NT2/D1 (cell line): ENCODE measurements around the gene CCL2.

ENCODE experiments used
- DNase-seq: peaks from one replicate; pipeline ENCODE4 v3.0.0-alpha.2; 2011; ENCODE audit warnings: low read depth, low spot score
- H3K27me3 ChIP-seq: 2 replicates; pipeline ENCODE4 v1.6.0; 2011; ENCODE audit warnings: mild to moderate bottlenecking; ENCODE audit not compliant: insufficient read length, insufficient read depth
- H3K36me3 ChIP-seq: 2 replicates; pipeline ENCODE4 v1.6.1; 2011; ENCODE audit warnings: mild to moderate bottlenecking, low read length, mixed read lengths; ENCODE audit not compliant: insufficient read depth, insufficient read length
- H3K4me1 ChIP-seq: 2 replicates; pipeline ENCODE4 v1.5.1; 2011; ENCODE audit not compliant: insufficient read depth, insufficient read length
- H3K4me3 ChIP-seq: 2 replicates; pipeline ENCODE4 v1.5.1; 2011; ENCODE audit warnings: low read depth; ENCODE audit not compliant: insufficient read length
- H3K9ac ChIP-seq: 2 replicates; pipeline ENCODE4 v1.6.0; 2011; ENCODE audit warnings: low read depth; ENCODE audit not compliant: insufficient read length
- H3K9me3 ChIP-seq: 2 replicates; pipeline ENCODE4 v1.5.1; 2011; ENCODE audit warnings: mild to moderate bottlenecking, low read length; ENCODE audit not compliant: insufficient read depth
- SUZ12 ChIP-seq: IDR thresholded peaks from 2 replicates; pipeline ENCODE4 v1.6.1; 2011; ENCODE audit not compliant: insufficient read length, insufficient read depth; ENCODE audit errors: extremely low read depth
- YY1 ChIP-seq: IDR thresholded peaks from 2 replicates; pipeline ENCODE4 v1.6.1; 2011; ENCODE audit not compliant: insufficient read length, insufficient read depth
- ZNF274 ChIP-seq: IDR thresholded peaks from 2 replicates; pipeline ENCODE4 v1.6.1; 2011; ENCODE audit warnings: mild to moderate bottlenecking, low read depth, low read length

Gene CCL2

DNA sequence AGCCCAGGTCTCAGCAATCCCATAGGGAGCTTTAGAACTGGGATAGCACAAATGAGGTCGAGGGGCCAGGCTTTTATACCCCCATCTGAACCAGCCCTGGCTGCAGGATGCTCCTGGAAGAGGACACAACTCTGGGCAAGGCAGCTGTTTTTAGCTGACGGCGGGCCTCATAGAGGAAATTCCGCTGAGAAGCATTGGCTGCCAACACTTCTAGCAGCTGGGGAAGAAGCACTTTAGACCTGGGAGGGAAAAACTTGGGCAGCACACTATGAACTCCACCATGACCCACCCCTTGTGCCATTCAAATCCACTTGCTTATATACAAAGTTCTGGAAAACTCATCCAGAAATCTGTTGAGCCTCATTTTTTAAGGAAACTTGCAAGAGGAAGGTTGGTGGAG, 35.5 kb downstream of the CCL2 start:
- Histone ChIP-seq H3K27me3 (no peaks in the 10 kb centered on the region), H3K9ac (no peak overlapping the region), H3K4me1 (no peaks in the 10 kb centered on the region), H3K4me3 (no peak overlapping the region), H3K36me3 (no peaks in the 10 kb centered on the region), H3K9me3 (no peaks in the 10 kb centered on the region)
- TF ChIP-seq YY1 (no peak), SUZ12 (no peak), ZNF274 (no peak)
- no peak for DNase-seq

DNA sequence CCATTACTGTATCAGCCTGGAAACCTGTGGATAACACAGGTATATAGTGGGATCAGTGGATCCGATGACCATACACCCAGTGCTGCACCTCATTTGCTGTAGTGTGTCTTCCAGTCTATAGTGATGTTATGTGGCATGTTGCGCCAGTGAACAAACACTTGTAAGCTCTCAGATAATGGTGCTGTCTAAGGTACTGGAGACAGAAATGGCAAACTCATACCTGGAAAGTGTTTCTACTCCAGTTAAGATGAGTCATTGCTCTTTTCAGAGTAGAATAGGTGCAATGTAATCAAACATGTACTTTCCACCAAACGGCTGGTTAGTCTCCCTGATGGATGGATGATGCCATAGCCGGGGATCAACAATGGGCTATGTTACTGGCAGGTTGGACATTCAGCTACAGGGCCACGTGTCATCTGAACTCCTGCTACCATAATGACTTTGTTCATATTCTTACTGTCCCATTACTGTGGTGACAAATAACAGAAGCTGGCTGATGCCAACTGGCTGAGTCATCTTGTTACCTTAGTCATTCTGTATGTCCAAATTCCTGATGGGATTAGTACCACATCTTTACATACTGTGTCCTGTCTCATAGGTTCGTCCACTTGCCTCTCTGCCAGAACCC, 36.8 kb downstream of the CCL2 start:
- no peaks in the 10 kb centered on the region for H3K27me3 ChIP-seq
- H3K9ac ChIP-seq: no peak overlapping the region
- TF ChIP-seq YY1 (no peak), SUZ12 (no peak), ZNF274 (no peak)
- H3K4me1 ChIP-seq: no peaks in the 10 kb centered on the region
- no peak for DNase-seq
- no peaks in the 10 kb centered on the region for H3K36me3 ChIP-seq
- H3K4me3 ChIP-seq: no peak overlapping the region
- H3K9me3 ChIP-seq: no peaks in the 10 kb centered on the region

DNA sequence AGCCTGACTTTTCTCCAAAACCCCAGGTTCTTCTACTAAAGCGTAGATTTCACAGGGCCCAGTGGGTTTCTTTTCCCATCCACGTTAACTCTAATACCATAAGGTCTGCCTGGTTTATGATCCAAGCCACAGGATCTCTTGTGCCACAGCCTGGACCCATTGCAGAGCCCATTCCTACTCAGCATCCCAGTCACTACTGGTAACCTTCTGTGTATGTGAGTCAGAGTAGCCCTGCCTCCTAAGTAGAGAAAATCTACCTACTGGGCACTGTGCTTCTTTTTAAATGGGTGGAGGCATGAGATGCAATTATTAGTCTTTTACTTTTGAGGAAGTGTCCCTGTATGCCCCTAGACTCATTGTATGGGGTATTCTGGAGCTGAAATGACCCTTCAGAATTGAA, 43.9 kb downstream of the CCL2 start:
- Histone ChIP-seq H3K4me3 (no peak overlapping the region), H3K9me3 (no peaks in the 10 kb centered on the region), H3K36me3 (no peaks in the 10 kb centered on the region), H3K4me1 (no peaks in the 10 kb centered on the region), H3K9ac (no peak overlapping the region), H3K27me3 (no peaks in the 10 kb centered on the region)
- no peak for DNase-seq
- no peak for TF ChIP-seq ZNF274
- TF ChIP-seq YY1: no peak
- TF ChIP-seq SUZ12: no peak

DNA sequence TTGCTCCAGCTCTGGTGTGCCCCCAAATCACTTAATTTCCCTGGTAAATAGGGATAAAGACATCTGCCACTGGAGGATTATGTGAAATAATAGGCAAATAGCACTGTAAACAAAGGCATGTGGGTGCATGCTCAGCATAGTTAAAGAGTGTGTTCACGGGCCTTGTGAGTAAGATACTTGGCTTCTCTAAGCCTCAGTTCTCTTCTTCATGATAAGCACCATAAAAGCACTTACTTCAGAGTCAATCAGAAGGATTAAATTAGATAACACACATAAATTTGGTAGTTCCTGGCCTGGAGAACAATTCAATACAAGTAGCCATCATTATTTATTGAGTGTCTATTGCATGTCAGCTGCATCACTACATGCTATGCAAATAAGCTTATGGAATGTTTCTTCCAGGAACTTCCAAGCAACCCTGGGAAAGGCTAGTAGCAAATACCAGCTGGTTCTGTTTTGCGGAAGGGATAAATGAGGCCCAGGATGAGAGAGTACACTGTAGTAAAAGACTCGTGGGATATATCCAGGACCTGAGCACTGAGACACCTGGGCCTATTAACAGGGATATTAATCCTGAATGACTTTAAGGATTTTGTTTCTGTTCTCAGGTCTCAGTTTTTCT, 45.0 kb downstream of the CCL2 start:
- Histone ChIP-seq H3K9me3 (no peaks in the 10 kb centered on the region), H3K27me3 (no peaks in the 10 kb centered on the region), H3K36me3 (no peaks in the 10 kb centered on the region), H3K4me3 (no peak overlapping the region), H3K9ac (no peak overlapping the region), H3K4me1 (no peaks in the 10 kb centered on the region)
- TF ChIP-seq ZNF274: no peak
- no peak for TF ChIP-seq SUZ12
- no peak for TF ChIP-seq YY1
- no peak for DNase-seq

DNA sequence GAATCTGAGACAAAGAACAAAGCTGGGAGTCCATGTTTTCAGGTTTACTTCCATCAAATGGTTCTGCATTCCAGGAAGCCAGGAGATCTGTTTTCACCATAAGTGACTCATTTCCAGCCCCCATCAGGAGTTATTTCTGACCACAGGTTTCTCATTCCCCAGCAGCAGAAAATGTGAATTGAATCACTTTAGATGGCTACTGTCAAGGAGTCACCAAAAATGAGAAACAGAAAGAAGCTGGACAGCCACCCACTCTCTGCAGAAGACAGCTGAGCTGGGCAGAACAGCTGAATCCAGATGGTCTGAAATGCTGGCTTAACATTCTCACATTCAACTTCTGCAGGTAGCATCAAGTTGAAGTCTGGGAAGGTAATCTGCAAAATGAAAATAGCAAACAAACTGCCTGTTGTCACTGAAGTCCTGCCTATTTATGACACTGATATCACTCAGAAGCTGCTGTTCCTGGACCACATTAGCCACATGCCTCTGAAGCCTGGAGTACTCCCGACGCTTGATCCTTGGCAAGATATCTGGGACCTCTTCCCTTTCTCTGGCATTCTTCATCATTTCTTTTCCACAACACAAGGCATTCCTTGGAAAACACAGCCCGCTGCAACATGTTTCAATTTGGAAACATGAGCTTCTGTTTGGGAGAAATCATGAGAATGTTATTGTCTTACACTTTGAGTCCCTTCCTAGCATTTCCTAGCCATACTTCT, 45.7 kb downstream of the CCL2 start:
- Histone ChIP-seq H3K9ac (no peak overlapping the region), H3K9me3 (no peaks in the 10 kb centered on the region), H3K4me1 (no peaks in the 10 kb centered on the region), H3K4me3 (no peak overlapping the region), H3K27me3 (no peaks in the 10 kb centered on the region), H3K36me3 (no peaks in the 10 kb centered on the region)
- no peak for TF ChIP-seq ZNF274
- no peak for TF ChIP-seq SUZ12
- no peak for TF ChIP-seq YY1
- no peak for DNase-seq

DNA sequence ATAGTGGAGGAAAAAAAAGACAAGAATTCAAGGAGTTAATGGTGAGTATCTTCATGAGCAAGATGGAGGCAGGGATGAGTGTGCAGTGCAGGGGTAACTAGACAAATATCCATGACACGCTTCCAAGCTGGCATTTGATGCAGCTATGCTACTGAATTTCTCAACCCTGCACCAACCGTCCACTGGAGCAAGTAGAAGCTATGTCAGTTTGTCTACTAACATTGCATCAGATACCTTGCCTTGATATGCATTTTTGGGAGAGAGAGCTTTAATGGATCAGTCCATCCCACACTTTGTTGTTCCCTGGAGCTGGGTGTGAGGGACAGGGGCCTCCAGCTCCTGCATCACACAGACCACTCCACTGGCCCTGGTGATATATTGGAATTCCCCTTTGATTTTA, 46.9 kb downstream of the CCL2 start:
- no peak overlapping the region for H3K4me3 ChIP-seq
- H3K36me3 ChIP-seq: no peaks in the 10 kb centered on the region
- H3K9me3 ChIP-seq: no peaks in the 10 kb centered on the region
- H3K9ac ChIP-seq: no peak overlapping the region
- TF ChIP-seq YY1: no peak
- no peak for TF ChIP-seq ZNF274
- no peak for TF ChIP-seq SUZ12
- no peaks in the 10 kb centered on the region for H3K27me3 ChIP-seq
- DNase-seq: no peak
- peaks cover 2% of the 10 kb centered on the region for H3K4me1 ChIP-seq

DNA sequence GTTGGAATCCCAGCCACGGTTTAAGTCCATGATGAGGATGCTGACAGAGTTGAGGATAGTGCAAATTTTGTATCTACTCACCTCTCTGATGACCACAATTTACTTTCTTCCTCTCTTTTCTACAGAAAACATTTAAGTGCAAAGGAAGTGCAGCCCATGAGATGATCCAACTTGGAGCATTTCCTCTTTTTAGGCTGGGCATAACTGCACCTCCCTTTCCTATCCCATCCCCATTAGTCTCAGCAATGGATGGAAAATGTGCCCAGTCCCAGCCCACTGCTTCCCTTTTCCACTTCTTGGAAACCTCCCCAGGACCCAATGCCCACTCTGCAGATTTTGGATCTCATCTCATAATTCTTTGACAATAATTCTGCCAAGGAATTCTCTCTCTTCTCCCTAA, 47.6 kb downstream of the CCL2 start:
- Histone ChIP-seq H3K36me3 (no peaks in the 10 kb centered on the region), H3K4me3 (no peak overlapping the region), H3K9me3 (no peaks in the 10 kb centered on the region), H3K9ac (no peak overlapping the region), H3K4me1 (peaks cover 2% of the 10 kb centered on the region), H3K27me3 (no peaks in the 10 kb centered on the region)
- TF ChIP-seq YY1: no peak
- no peak for TF ChIP-seq ZNF274
- TF ChIP-seq SUZ12: no peak
- DNase-seq: no peak

DNA sequence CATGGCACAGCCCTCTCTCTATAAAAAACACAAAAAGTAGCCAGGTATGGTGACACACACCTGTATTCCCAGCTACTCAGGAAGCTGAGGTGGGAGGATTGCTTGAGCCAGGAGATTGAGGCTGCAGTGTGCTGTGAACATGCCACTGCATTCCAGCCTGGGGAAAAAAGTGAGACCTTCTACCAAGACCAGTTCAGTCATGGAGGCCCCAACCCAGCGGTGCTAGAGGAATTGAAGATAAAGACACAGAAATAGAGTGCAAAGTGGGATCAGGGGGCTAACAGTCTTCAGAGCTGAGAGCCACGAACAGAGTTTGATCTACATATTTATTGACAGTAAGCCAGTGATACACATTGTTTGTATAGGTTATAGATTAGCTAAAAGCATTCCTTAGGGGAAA, 48.5 kb downstream of the CCL2 start:
- Histone ChIP-seq H3K9ac (no peak overlapping the region), H3K4me1 (peaks cover 2% of the 10 kb centered on the region), H3K27me3 (no peaks in the 10 kb centered on the region), H3K36me3 (no peaks in the 10 kb centered on the region), H3K4me3 (no peak overlapping the region), H3K9me3 (no peaks in the 10 kb centered on the region)
- DNase-seq: no peak
- no peak for TF ChIP-seq ZNF274
- no peak for TF ChIP-seq YY1
- no peak for TF ChIP-seq SUZ12
